ENCODE measurements around the gene FBXW12.

The FBXW12 gene

GRCh38 chr3:48387634-48388033, 15.6 kb downstream of the FBXW12 start:
- no peaks in the 10 kb centered on the region for H3K36me3 ChIP-seq (ENCODE audit: control insufficient read depth in 2 of 2, insufficient read depth in 1 of 2, low read length in 2 of 2)
- TF ChIP-seq ZNF660 (tag by site-specific recombination; IDR thresholded peaks at IDR 0.05) (no peak), ZNF529 (tag by site-specific recombination; IDR thresholded peaks at IDR 0.05; ENCODE audit: insufficient replicate concordance) (no peak), ZNF140 (tag by site-specific recombination; IDR thresholded peaks at IDR 0.05) (no peak), ZNF214 (tag by site-specific recombination; IDR thresholded peaks at IDR 0.05; ENCODE audit: borderline replicate concordance) (no peak), ZNF704 (tag by site-specific recombination; IDR thresholded peaks at IDR 0.05) (no peak), ZBTB17 (tag by site-specific recombination; IDR thresholded peaks at IDR 0.05) (no peak), HOXD13 (CRISPR knock-in tag; IDR thresholded peaks at IDR 0.05; ENCODE audit: borderline replicate concordance) (no peak), ZSCAN30 (tag by site-specific recombination; IDR thresholded peaks at IDR 0.05) (no peak), ZBTB26 (tag by site-specific recombination; optimal IDR thresholded peaks at IDR 0.05) (no peak), ZNF112 (tag by site-specific recombination; IDR thresholded peaks at IDR 0.05) (no peak), KLF1 (tag by site-specific recombination; IDR thresholded peaks at IDR 0.05) (no peak), ZNF19 (tag by site-specific recombination; IDR thresholded peaks at IDR 0.05; ENCODE audit: low read depth) (no peak), ZNF169 (tag by site-specific recombination; IDR thresholded peaks at IDR 0.05) (no peak), ZNF518A (tag by site-specific recombination; conservative IDR thresholded peaks at IDR 0.05; ENCODE audit: low read depth) (no peak)
- ChIA-PET POLR2A (no interaction called here), CTCF (interaction anchor here (1.6 to 2.7 kb wide), 3 partner anchors 13 to 49 kb away, joined by 6 to 14 read pairs (median 7); no protein-coding TSS in a partner anchor)
- no peak overlapping the region for H3K27ac ChIP-seq (ENCODE audit: extremely low read depth, low read depth, low read length)
- no peaks in the 10 kb centered on the region for H3K4me1 ChIP-seq (ENCODE audit: control insufficient read depth, insufficient read depth, low read length)
- H3K9me3 ChIP-seq (ENCODE audit: control insufficient read depth, insufficient read depth, low read depth, low read length): no peaks in the 10 kb centered on the region
- no peak overlapping the region for H3K4me3 ChIP-seq (ENCODE audit: low read depth, low read length)

GRCh38 chr3:48388966-48389365, 16.9 kb downstream of the FBXW12 start:
- Histone ChIP-seq H3K4me1 (ENCODE audit: control insufficient read depth, insufficient read depth, low read length) (no peaks in the 10 kb centered on the region), H3K9me3 (ENCODE audit: control insufficient read depth, insufficient read depth, low read depth, low read length) (no peaks in the 10 kb centered on the region), H3K36me3 (ENCODE audit: control insufficient read depth in 2 of 2, insufficient read depth in 1 of 2, low read length in 2 of 2) (no peaks in the 10 kb centered on the region), H3K4me3 (ENCODE audit: low read depth, low read length) (no peak overlapping the region), H3K27ac (ENCODE audit: extremely low read depth, low read depth, low read length) (no peak overlapping the region)
- POLR2A ChIA-PET: no interaction called here
- CTCF ChIA-PET: interaction anchor here (0.7 to 1.3 kb wide), 4 partner anchors 12 to 246 kb away, joined by 3 to 5 read pairs (median 4); partner anchors contain the start of gene SLC26A6
- TF ChIP-seq PRDM6 (tag by site-specific recombination; IDR thresholded peaks at IDR 0.05) (no peak), GFI1B (tag by site-specific recombination; IDR thresholded peaks at IDR 0.05) (no peak), KLF7 (tag by site-specific recombination; IDR thresholded peaks at IDR 0.05; ENCODE audit: borderline replicate concordance) (no peak), ZNF596 (tag by site-specific recombination; IDR thresholded peaks at IDR 0.05) (no peak), GLIS2 (tag by site-specific recombination; IDR thresholded peaks at IDR 0.05) (no peak), ZNF140 (tag by site-specific recombination; IDR thresholded peaks at IDR 0.05) (no peak), ZNF394 (tag by site-specific recombination; IDR thresholded peaks at IDR 0.05; ENCODE audit: borderline replicate concordance) (no peak), ZNF76 (tag by site-specific recombination; IDR thresholded peaks at IDR 0.05; ENCODE audit: borderline replicate concordance, low read depth) (no peak), HOXD13 (CRISPR knock-in tag; IDR thresholded peaks at IDR 0.05; ENCODE audit: borderline replicate concordance) (no peak), KLF9 (tag by site-specific recombination; IDR thresholded peaks at IDR 0.05; ENCODE audit: low read depth) (no peak), ZBTB1 (tag by site-specific recombination; IDR thresholded peaks at IDR 0.05) (no peak), ZNF677 (tag by site-specific recombination; IDR thresholded peaks at IDR 0.05) (no peak), ZNF501 (tag by site-specific recombination; IDR thresholded peaks at IDR 0.05) (no peak), ZNF571 (tag by site-specific recombination; IDR thresholded peaks at IDR 0.05) (no peak), ZNF23 (tag by site-specific recombination; IDR thresholded peaks at IDR 0.05; ENCODE audit: borderline replicate concordance) (no peak)
